DMS79 treated with DMSO at 0.1 percent for 48 hours (cell line): ENCODE measurements around the gene RFX8.
A peak's percentile ranks its signal among the peaks of the same experiment; 100 is the strongest.
"Not testable (repeated sequence)": the region's sequence is repeated elsewhere in the genome, so short reads cannot be mapped to it uniquely, and the experiment has no call there.

Experiments
- DNase-seq: peaks from one replicate; lab custom pipeline; 2025; lab: John Stamatoyannopoulos, UW

The RFX8 gene

GRCh38 chr2:101474731-101475384 is at the start of gene RFX8:
RFX8 (minus strand) TSS chr2:101475112; CDS start chr2:101466848, 8,264 bp downstream.
- no peak for DNase-seq

- no peak for DNase-seq
Observed at GRCh38 chr2:101521487-101521886, 46.6 kb upstream of the RFX8 start.

GRCh38 chr2:101520246-101520645 is 45.3 kb upstream of the RFX8 start:
- no peak for DNase-seq

- DNase-seq = peak; percentile 62
Observed at GRCh38 chr2:101518578-101519492, 43.9 kb upstream of the RFX8 start.

- no peak for DNase-seq
Observed at GRCh38 chr2:101517758-101518271, 42.9 kb upstream of the RFX8 start.

GRCh38 chr2:101516823-101517690 is 42.1 kb upstream of the RFX8 start:
- no peak for DNase-seq

- no peak for DNase-seq
Observed at GRCh38 chr2:101516349-101516748, 41.4 kb upstream of the RFX8 start.

GRCh38 chr2:101515477-101515876 is 40.6 kb upstream of the RFX8 start:
- no peak for DNase-seq

- no peak for DNase-seq
Observed at GRCh38 chr2:101512993-101513392, 38.1 kb upstream of the RFX8 start.

GRCh38 chr2:101511381-101511780 is 36.5 kb upstream of the RFX8 start:
- DNase-seq = no peak

- no peak for DNase-seq
Observed at GRCh38 chr2:101509499-101510284, 34.8 kb upstream of the RFX8 start.

- DNase-seq = no peak
Observed at GRCh38 chr2:101508636-101509035, 33.7 kb upstream of the RFX8 start.

- DNase-seq = not testable (repeated sequence)
Observed at GRCh38 chr2:101505276-101505675, 30.4 kb upstream of the RFX8 start.

- DNase-seq = not testable (repeated sequence)
Observed at GRCh38 chr2:101504744-101505143, 29.8 kb upstream of the RFX8 start.

GRCh38 chr2:101502095-101502494 is 27.2 kb upstream of the RFX8 start:
- DNase-seq = no peak

GRCh38 chr2:101501443-101501842 is 26.5 kb upstream of the RFX8 start:
- DNase-seq = no peak

GRCh38 chr2:101500860-101501259 is 25.9 kb upstream of the RFX8 start:
- no peak for DNase-seq

GRCh38 chr2:101500180-101500579 is 25.3 kb upstream of the RFX8 start:
- DNase-seq = no peak

GRCh38 chr2:101496279-101496678 is 21.4 kb upstream of the RFX8 start:
- DNase-seq = no peak

- DNase-seq = no peak
Observed at GRCh38 chr2:101492936-101493473, 18.1 kb upstream of the RFX8 start.

- DNase-seq = no peak
Observed at GRCh38 chr2:101486994-101487393, 12.1 kb upstream of the RFX8 start.
